ENCODE data around the gene CSGALNACT2.

DNA sequence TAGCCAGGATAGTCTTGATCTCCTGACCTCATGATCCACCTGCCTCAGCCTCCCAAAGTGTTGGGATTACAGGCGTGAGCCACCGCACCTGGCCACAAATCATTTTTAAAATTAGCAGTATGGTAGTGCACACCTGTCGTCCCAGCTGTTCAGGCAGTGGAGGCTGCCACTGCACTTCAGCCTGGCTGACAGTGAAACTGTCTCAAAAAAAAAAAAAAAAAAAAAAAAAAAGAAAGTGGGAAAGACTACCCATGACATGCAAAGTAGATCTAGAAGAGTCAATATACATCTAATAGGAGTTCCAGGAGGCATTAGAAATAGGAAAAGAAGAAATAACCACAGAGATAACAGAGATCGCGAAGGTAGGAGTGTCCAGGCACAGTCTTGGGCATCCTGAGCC is 3.2 kb downstream of the CSGALNACT2 start:
- TF ChIP-seq, protein P1, sequence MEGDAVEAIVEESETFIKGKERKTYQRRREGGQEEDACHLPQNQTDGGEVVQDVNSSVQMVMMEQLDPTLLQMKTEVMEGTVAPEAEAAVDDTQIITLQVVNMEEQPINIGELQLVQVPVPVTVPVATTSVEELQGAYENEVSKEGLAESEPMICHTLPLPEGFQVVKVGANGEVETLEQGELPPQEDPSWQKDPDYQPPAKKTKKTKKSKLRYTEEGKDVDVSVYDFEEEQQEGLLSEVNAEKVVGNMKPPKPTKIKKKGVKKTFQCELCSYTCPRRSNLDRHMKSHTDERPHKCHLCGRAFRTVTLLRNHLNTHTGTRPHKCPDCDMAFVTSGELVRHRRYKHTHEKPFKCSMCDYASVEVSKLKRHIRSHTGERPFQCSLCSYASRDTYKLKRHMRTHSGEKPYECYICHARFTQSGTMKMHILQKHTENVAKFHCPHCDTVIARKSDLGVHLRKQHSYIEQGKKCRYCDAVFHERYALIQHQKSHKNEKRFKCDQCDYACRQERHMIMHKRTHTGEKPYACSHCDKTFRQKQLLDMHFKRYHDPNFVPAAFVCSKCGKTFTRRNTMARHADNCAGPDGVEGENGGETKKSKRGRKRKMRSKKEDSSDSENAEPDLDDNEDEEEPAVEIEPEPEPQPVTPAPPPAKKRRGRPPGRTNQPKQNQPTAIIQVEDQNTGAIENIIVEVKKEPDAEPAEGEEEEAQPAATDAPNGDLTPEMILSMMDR (IDR thresholded peaks at IDR 0.05), result no peak
- no peak for TF ChIP-seq TCF7L2 (IDR thresholded peaks at IDR 0.05; ENCODE audit: low read depth, low read length)
- no peak for TF ChIP-seq POLR2AphosphoS5 (IDR thresholded peaks at IDR 0.05; ENCODE audit: low read depth, low read length)
- TF ChIP-seq, protein P2, sequence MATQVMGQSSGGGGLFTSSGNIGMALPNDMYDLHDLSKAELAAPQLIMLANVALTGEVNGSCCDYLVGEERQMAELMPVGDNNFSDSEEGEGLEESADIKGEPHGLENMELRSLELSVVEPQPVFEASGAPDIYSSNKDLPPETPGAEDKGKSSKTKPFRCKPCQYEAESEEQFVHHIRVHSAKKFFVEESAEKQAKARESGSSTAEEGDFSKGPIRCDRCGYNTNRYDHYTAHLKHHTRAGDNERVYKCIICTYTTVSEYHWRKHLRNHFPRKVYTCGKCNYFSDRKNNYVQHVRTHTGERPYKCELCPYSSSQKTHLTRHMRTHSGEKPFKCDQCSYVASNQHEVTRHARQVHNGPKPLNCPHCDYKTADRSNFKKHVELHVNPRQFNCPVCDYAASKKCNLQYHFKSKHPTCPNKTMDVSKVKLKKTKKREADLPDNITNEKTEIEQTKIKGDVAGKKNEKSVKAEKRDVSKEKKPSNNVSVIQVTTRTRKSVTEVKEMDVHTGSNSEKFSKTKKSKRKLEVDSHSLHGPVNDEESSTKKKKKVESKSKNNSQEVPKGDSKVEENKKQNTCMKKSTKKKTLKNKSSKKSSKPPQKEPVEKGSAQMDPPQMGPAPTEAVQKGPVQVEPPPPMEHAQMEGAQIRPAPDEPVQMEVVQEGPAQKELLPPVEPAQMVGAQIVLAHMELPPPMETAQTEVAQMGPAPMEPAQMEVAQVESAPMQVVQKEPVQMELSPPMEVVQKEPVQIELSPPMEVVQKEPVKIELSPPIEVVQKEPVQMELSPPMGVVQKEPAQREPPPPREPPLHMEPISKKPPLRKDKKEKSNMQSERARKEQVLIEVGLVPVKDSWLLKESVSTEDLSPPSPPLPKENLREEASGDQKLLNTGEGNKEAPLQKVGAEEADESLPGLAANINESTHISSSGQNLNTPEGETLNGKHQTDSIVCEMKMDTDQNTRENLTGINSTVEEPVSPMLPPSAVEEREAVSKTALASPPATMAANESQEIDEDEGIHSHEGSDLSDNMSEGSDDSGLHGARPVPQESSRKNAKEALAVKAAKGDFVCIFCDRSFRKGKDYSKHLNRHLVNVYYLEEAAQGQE (IDR thresholded peaks at IDR 0.05; ENCODE audit: insufficient read depth in 1 of 2, low read depth in 2 of 2, low read length in 1 of 2), result no peak
- no peak for TF ChIP-seq SIN3A (IDR thresholded peaks at IDR 0.05; ENCODE audit: borderline replicate concordance, insufficient read depth, low read depth, low read length)

All from Panc1 (cell line).